Keratinocyte (primary cell): Measurements from ENCODE around the gene LYPD6. TPM values are rescaled to one million over a fixed set of nuclear protein-coding genes. Genes with fewer than 3 reads are reported as not detected.

Experiments
- DNase-seq: peaks from one replicate; pipeline ENCODE4 v3.0.0-alpha.2; 2011; ENCODE audit warnings: low read depth, missing footprints, low spot score
- FAIRE-seq: peaks from 2 replicates; lab custom pipeline; 2011; peaks lifted over from hg19 to GRCh38; lab: Jason Lieb, UNC
- H2AFZ ChIP-seq: 2 replicates; pipeline ENCODE4 v1.6.0; 2012; ENCODE audit warnings: low read length, control low read depth, inconsistent platforms; ENCODE audit not compliant: control insufficient read depth
- H3K27ac ChIP-seq: 2 replicates; pipeline ENCODE4 v1.5.1; 2011; ENCODE audit warnings: low read length; ENCODE audit not compliant: control insufficient read depth, insufficient read depth
- H3K27me3 ChIP-seq: 3 replicates; pipeline ENCODE4 v1.6.0; 2011; ENCODE audit warnings: low read length; ENCODE audit not compliant: control insufficient read depth, insufficient read depth; ENCODE audit errors: extremely low read depth
- H3K36me3 ChIP-seq, 2 experiments: 2 replicates in 1 of 2; 3 replicates in 1 of 2; pipeline ENCODE4 v1.5.1; 2011; ENCODE audit warnings: low read length in 2 of 2, mild to moderate bottlenecking in 1 of 2; ENCODE audit not compliant: control insufficient read depth in 2 of 2, insufficient read depth in 2 of 2; ENCODE audit errors: extremely low read depth in 1 of 2
- H3K4me1 ChIP-seq: 3 replicates; pipeline ENCODE4 v1.5.1; 2011; ENCODE audit warnings: low read length; ENCODE audit not compliant: control insufficient read depth, insufficient read depth; ENCODE audit errors: extremely low read depth
- H3K4me2 ChIP-seq: 3 replicates; pipeline ENCODE4 v1.6.0; 2011; ENCODE audit warnings: low read depth, low read length; ENCODE audit not compliant: control insufficient read depth, insufficient read depth; ENCODE audit errors: extremely low read depth
- H3K4me3 ChIP-seq, 3 experiments: fragments of 200-600 bp in 1 of 3; sonication (generic) in 1 of 3; 2 replicates in 2 of 3; 3 replicates in 1 of 3; pipeline ENCODE4 v1.5.1; 2011 to 2016; ENCODE audit warnings: low read length in 3 of 3, mild to moderate bottlenecking in 3 of 3, control low read depth in 2 of 3, inconsistent platforms in 1 of 3, low read depth in 1 of 3, mixed read lengths in 1 of 3, mixed run types in 1 of 3, moderate library complexity in 1 of 3; ENCODE audit not compliant: control insufficient read depth in 2 of 3, insufficient read depth in 2 of 3; ENCODE audit errors: extremely low read depth in 1 of 3
- H3K79me2 ChIP-seq: 2 replicates; pipeline ENCODE4 v1.6.0; 2012; ENCODE audit warnings: low read length; ENCODE audit not compliant: control insufficient read depth, insufficient read depth
- H3K9ac ChIP-seq: 3 replicates; pipeline ENCODE4 v1.6.0; 2011; ENCODE audit warnings: low read length; ENCODE audit not compliant: control insufficient read depth, insufficient read depth; ENCODE audit errors: extremely low read depth
- H3K9me1 ChIP-seq: 3 replicates; pipeline ENCODE4 v1.6.0; 2011; ENCODE audit warnings: low read length; ENCODE audit not compliant: control insufficient read depth, insufficient read depth; ENCODE audit errors: extremely low read depth
- H3K9me3 ChIP-seq: 2 replicates; pipeline ENCODE4 v1.5.1; 2012; ENCODE audit warnings: low read depth, low read length; ENCODE audit not compliant: control insufficient read depth
- H4K20me1 ChIP-seq: 3 replicates; pipeline ENCODE4 v1.6.0; 2011; ENCODE audit warnings: low read length; ENCODE audit not compliant: control insufficient read depth, insufficient read depth; ENCODE audit errors: extremely low read depth
- CTCF ChIP-seq, 3 experiments: IDR thresholded peaks in 1 of 3; conservative IDR thresholded peaks in 1 of 3; optimal IDR thresholded peaks in 1 of 3; 2 replicates in 2 of 3; 3 replicates in 1 of 3; pipeline versions ENCODE3 to v1.5.1; 2011; ENCODE audit warnings: low read length in 3 of 3, mild to moderate bottlenecking in 3 of 3, moderate library complexity in 2 of 3, control low read depth in 1 of 3, inconsistent platforms in 1 of 3; ENCODE audit not compliant: insufficient read depth in 2 of 3; ENCODE audit errors: extremely low read depth in 1 of 3
- EZH2 ChIP-seq: IDR thresholded peaks from one replicate; pipeline ENCODE4 v1.6.1; 2012; ENCODE audit warnings: inconsistent platforms, mild to moderate bottlenecking, low read length, moderate library complexity
- dilution Hi-C: fragments of 300-500 bp; cut with MboI; formaldehyde crosslinking; loops from one replicate; pipeline ENCODE4 v1.7.0; 2020; ENCODE audit warnings: low sequenced_read_pairs; ENCODE audit not compliant: extremely low pct_ligation_motif_present
- polyA plus RNA-seq, 5 experiments: library from polyadenylated mRNA; depleted of rRNA in 3 of 5; stranded (reverse) in 3 of 5; stranded (forward) in 1 of 5; unstranded in 1 of 5; fragments of >200 nt; gene quantifications; 1 replicate in 1 of 5; 2 replicates in 3 of 5; 3 replicates in 1 of 5; pipeline versions ENCODE4 v1.2.1 to v1.2.3, GENCODE V29; 2011 to 2012; ENCODE audit warnings: missing spikeins in 2 of 5, low read depth in 1 of 5, low replicate concordance in 1 of 5

The LYPD6 gene
- polyA plus RNA-seq, 1 donor (not counting 4 experiments of a cell fraction or from before 2014, with no cell fraction given) = 3.5 TPM

GRCh38 chr2:149364839-149365238 is 34.5 kb downstream of the LYPD6 start:
- Histone ChIP-seq H2AFZ (no peak overlapping the region), H3K27ac (no peak overlapping the region), H3K4me1 (peaks cover 12% of the 10 kb centered on the region), H3K9me3 (no peaks in the 10 kb centered on the region), H3K4me3 (no peak overlapping the region), H3K9ac (no peak overlapping the region), H3K27me3 (no peaks in the 10 kb centered on the region), H3K9me1 (no peaks in the 10 kb centered on the region), H4K20me1 (no peaks in the 10 kb centered on the region), H3K36me3 (no peaks in the 10 kb centered on the region), H3K4me2 (no peak overlapping the region), H3K79me2 (no peaks in the 10 kb centered on the region)
- dilution Hi-C loops = no loop called here
- TF ChIP-seq CTCF (optimal IDR thresholded peaks at IDR 0.05 in 1 of 3, IDR thresholded peaks at IDR 0.05 in 1 of 3, conservative IDR thresholded peaks at IDR 0.05 in 1 of 3; ENCODE audit: extremely low read depth in 1 of 3, insufficient read depth in 2 of 3, low read length in 3 of 3) = no peak
- FAIRE-seq (no peak), DNase-seq (no peak)

- peak; percentile 67 for FAIRE-seq
- dilution Hi-C loops = no loop called here
- peak overlapping the region; percentile 59 for H3K4me2 ChIP-seq
These were observed 35.7 kb downstream of the LYPD6 start for GRCh38 chr2:149365931-149366583.

More at GRCh38 chr2:149365931-149366583, 35.7 kb downstream of the LYPD6 start:
- Histone ChIP-seq H4K20me1 (no peaks in the 10 kb centered on the region), H3K9ac (peak overlapping the region; percentile 53), H3K27ac (peak overlapping the region; percentile 53), H3K9me3 (no peaks in the 10 kb centered on the region), H3K27me3 (no peaks in the 10 kb centered on the region), H3K4me1 (peaks cover 12% of the 10 kb centered on the region), H3K36me3 (no peaks in the 10 kb centered on the region), H3K79me2 (no peaks in the 10 kb centered on the region), H2AFZ (peak overlapping the region; percentile 18), H3K4me3 (peak overlapping the region in 2 of 3 experiments; percentile 19 to 47), H3K9me1 (no peaks in the 10 kb centered on the region)
- TF ChIP-seq CTCF (optimal IDR thresholded peaks at IDR 0.05 in 1 of 3, IDR thresholded peaks at IDR 0.05 in 1 of 3, conservative IDR thresholded peaks at IDR 0.05 in 1 of 3; ENCODE audit: extremely low read depth in 1 of 3, insufficient read depth in 2 of 3, low read length in 3 of 3) (no peak), EZH2 (no peak)
- peak; percentile 64 for DNase-seq
